GM12891 (cell line): ENCODE data around the gene OR2A5.

Experiments used
- DNase-seq: peaks from one replicate; pipeline ENCODE4 v3.0.0; 2011; ENCODE audit warnings: low spot score; ENCODE audit not compliant: insufficient read length
- FAIRE-seq: peaks from 2 replicates; lab custom pipeline; 2011; peaks lifted over from hg19 to GRCh38; lab: Jason Lieb, UNC
- PAX5 ChIP-seq: IDR thresholded peaks from 2 replicates; pipeline ENCODE4 v1.6.1; 2011; ENCODE audit warnings: low read length, moderate library complexity, mild to moderate bottlenecking; ENCODE audit not compliant: insufficient read depth, severe bottlenecking
- POLR2A ChIP-seq: IDR thresholded peaks from 2 replicates; pipeline ENCODE4 v1.6.1; 2011; ENCODE audit warnings: low read depth, low read length, control low read depth
- POLR2AphosphoS5 ChIP-seq: IDR thresholded peaks from 2 replicates; pipeline ENCODE4 v1.6.1; 2011; ENCODE audit warnings: low read depth, low read length, control low read depth
- POU2F2 ChIP-seq: IDR thresholded peaks from 2 replicates; pipeline ENCODE4 v1.6.1; 2011; ENCODE audit warnings: low read depth, mild to moderate bottlenecking, control low read depth, low read length, moderate library complexity
- SPI1 ChIP-seq: IDR thresholded peaks from 2 replicates; pipeline ENCODE4 v1.6.1; 2011; ENCODE audit warnings: low read depth, low read length, control low read depth
- TAF1 ChIP-seq: IDR thresholded peaks from 2 replicates; pipeline ENCODE4 v1.6.1; 2011; ENCODE audit warnings: low read depth, low read length, control low read depth

The OR2A5 gene

GRCh38 chr7:144011458-144012230, 37.1 kb upstream of the OR2A5 start:
- DNase-seq = no peak
- FAIRE-seq = no peak
- no peak for TF ChIP-seq SPI1
- TF ChIP-seq POLR2AphosphoS5 = no peak
- no peak for TF ChIP-seq POU2F2
- TF ChIP-seq PAX5 = no peak

GRCh38 chr7:144018065-144018464, 30.7 kb upstream of the OR2A5 start:
- FAIRE-seq = no peak

GRCh38 chr7:144019457-144019856, 29.3 kb upstream of the OR2A5 start:
- no peak for DNase-seq
- no peak for FAIRE-seq
- TF ChIP-seq POLR2A (no peak), PAX5 (no peak), SPI1 (no peak), POLR2AphosphoS5 (no peak), TAF1 (no peak), POU2F2 (no peak)

More at GRCh38 chr7:144018065-144018464, 30.7 kb upstream of the OR2A5 start:
- DNase-seq = no peak
- no peak for TF ChIP-seq PAX5
- no peak for TF ChIP-seq SPI1
- TF ChIP-seq POLR2A = no peak
- TF ChIP-seq TAF1 = no peak
- no peak for TF ChIP-seq POLR2AphosphoS5
- TF ChIP-seq POU2F2 = no peak

- FAIRE-seq = no peak
- DNase-seq = no peak
- TF ChIP-seq SPI1 = no peak
- TF ChIP-seq POU2F2 = no peak
- TF ChIP-seq TAF1 = no peak
- no peak for TF ChIP-seq POLR2A
- no peak for TF ChIP-seq PAX5
- no peak for TF ChIP-seq POLR2AphosphoS5
Measured at GRCh38 chr7:144020340-144020739, 28.4 kb upstream of the OR2A5 start.

- FAIRE-seq = no peak
- no peak for TF ChIP-seq POU2F2
- TF ChIP-seq POLR2A = no peak
- TF ChIP-seq PAX5 = no peak
- no peak for TF ChIP-seq POLR2AphosphoS5
- no peak for TF ChIP-seq TAF1
- TF ChIP-seq SPI1 = no peak
- no peak for DNase-seq
Measured at GRCh38 chr7:144022169-144022568, 26.6 kb upstream of the OR2A5 start.

- FAIRE-seq (no peak), DNase-seq (no peak)
- TF ChIP-seq POLR2A (no peak), TAF1 (no peak), PAX5 (no peak), SPI1 (no peak), POLR2AphosphoS5 (no peak), POU2F2 (no peak)
Measured at GRCh38 chr7:144023171-144023827, 25.4 kb upstream of the OR2A5 start.

- FAIRE-seq = no peak
- no peak for DNase-seq
- TF ChIP-seq POLR2A (no peak), SPI1 (peak; percentile 86)
Measured at GRCh38 chr7:144024213-144024612, 24.5 kb upstream of the OR2A5 start.

- no peak for DNase-seq
- no peak for FAIRE-seq
Measured at GRCh38 chr7:144026203-144026883, 22.4 kb upstream of the OR2A5 start.

GRCh38 chr7:144027070-144027469, 21.7 kb upstream of the OR2A5 start:
- DNase-seq (no peak), FAIRE-seq (peak; percentile 20)
- TF ChIP-seq PAX5 = no peak
- TF ChIP-seq TAF1 = no peak
- TF ChIP-seq POLR2AphosphoS5 = no peak
- no peak for TF ChIP-seq SPI1
- TF ChIP-seq POLR2A = no peak
- TF ChIP-seq POU2F2 = no peak

More at GRCh38 chr7:144026203-144026883, 22.4 kb upstream of the OR2A5 start:
- no peak for TF ChIP-seq POLR2AphosphoS5
- no peak for TF ChIP-seq PAX5
- TF ChIP-seq POLR2A = no peak
- TF ChIP-seq TAF1 = no peak
- no peak for TF ChIP-seq SPI1
- TF ChIP-seq POU2F2 = no peak

GRCh38 chr7:144027974-144028373, 20.8 kb upstream of the OR2A5 start:
- DNase-seq = no peak
- FAIRE-seq = no peak
- TF ChIP-seq SPI1 (peak; percentile 53), POLR2A (no peak)
